Left ventricle myocardium superior (tissue), 1 donor: ENCODE results near the gene HDDC3. TPM values are rescaled to one million over a fixed set of nuclear protein-coding genes. Genes with fewer than 3 reads are reported as not detected.
A peak's percentile ranks its signal among the peaks of the same experiment; 100 is the strongest.
"Not testable (repeated sequence)": the region's sequence is repeated elsewhere in the genome, so short reads cannot be mapped to it uniquely, and the experiment has no call there.

Source experiments
- ATAC-seq: fragments of 200-7000 bp; cut with Tn5 transposase; one replicate; pipeline ENCODE4 v1.9.1; 2020; ENCODE audit warnings: mild to moderate bottlenecking, moderate library complexity
- DNase-seq: peaks from one replicate; pipeline ENCODE4 v3.0.0-alpha.2; 2020
- intact Hi-C: fragments of 100-400 bp; cut with micrococcal nuclease; formaldehyde crosslinking; loops from one replicate; pipeline ENCODE4 v1.11.0; 2022
- total RNA-seq: library from RNA; stranded (reverse); fragmentation: NEBNext Ultra II Directional; extraction: Animal tissue kit (Norgen Biotek cat#: 25700); gene quantifications from one replicate; pipeline ENCODE4 v1.2.1, GENCODE V29; 2021
- donor health status: DM: no; HTN: yes; CAD: no; lungs with severe emphysema.

Gene HDDC3
- total RNA-seq, 1 donor from 2014 or later, result 15.0 TPM

DNA sequence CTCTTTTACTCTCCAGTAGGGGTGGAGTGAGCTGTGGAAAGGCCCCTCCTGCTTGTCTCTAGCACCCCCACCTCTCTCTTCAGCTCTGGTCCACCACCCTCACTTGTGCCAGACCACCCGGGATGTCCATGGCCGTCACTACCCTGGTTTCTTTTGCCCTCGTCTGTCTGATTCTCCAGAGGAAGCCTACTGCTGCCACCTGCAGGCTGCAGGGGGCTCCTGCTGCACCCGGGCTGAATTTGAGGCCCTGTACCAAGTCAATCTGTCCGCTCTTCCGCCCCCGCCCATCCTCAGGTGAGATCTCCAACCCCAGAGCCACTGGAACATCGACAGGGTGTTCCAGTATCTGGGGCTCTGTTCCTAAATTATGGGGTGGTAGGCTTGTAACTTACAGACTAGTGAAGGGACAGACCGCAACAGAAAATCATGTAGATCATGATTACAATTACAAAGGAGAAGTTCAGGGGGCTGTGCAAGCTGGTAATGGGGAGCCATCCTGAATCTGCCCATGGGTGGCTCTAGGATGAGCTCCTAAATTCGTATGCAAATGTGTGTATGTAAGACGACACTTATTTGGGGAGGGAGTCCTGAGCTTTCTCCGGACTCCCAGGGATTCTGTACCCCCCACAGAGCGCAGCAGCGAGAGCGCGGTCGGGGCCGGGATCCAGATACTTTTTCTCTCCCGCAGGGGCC lies 2.1 kb upstream of the HDDC3 start:
- ATAC-seq, result peak; percentile 56
- intact Hi-C loops, result no loop called here
- peak; percentile 91 for DNase-seq

DNA sequence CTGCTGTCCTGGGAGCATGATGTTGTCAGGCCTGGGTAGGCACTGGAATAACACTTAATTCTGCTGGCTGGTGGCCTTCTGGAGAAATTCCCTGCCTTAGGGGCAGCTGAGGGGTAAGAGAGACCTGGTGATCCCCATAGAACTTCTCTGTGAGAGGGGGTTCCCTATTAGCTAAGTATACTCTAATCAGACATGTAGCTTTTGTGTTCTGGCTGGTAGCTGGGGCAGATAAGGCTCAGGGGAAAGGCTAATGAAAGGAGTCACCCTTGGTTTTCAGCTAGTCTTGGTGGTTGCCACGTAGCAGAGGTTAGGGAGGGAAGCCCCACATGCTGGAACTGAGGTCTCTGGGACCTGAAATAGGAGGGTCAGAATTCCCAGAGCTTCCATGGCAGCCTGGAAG lies 952 bp upstream of the HDDC3 start:
- DNase-seq, result no peak
- intact Hi-C loops, result no loop called here
- ATAC-seq, result no peak

DNA sequence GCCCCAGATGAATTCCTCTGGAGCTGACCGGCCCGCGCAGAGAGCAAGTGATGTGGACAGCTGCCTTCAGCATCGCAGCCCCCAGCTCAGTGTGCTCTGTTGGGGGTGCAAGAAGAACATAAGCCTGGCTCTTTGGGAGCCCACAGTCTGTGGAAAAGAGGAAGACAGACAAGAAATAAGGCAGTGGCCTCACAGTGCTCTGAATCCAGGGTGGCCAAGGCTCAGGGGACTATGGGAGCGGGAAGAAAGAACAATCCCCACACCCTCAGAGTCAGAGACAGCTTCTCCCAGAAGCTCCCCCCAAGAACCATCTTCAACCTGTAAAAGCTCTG lies 277 bp upstream of the HDDC3 start:
- ATAC-seq (no peak), DNase-seq (no peak)
- intact Hi-C loops, result no loop called here

DNA sequence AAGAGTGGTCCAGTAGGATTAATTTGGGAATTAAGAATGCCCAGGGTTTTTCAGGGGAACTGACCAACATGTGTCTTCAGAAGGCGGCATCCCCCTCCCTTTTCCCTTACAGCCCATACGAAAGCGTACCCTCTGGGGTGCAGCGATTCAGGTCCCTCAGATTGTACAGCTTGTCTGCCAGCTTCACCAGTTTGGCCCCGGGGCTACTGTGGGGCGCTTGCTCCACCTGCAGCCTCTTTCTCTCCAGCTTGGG lies 848 bp downstream of the HDDC3 start:
- DNase-seq (no peak), ATAC-seq (no peak)
- intact Hi-C loops, result no loop called here

DNA sequence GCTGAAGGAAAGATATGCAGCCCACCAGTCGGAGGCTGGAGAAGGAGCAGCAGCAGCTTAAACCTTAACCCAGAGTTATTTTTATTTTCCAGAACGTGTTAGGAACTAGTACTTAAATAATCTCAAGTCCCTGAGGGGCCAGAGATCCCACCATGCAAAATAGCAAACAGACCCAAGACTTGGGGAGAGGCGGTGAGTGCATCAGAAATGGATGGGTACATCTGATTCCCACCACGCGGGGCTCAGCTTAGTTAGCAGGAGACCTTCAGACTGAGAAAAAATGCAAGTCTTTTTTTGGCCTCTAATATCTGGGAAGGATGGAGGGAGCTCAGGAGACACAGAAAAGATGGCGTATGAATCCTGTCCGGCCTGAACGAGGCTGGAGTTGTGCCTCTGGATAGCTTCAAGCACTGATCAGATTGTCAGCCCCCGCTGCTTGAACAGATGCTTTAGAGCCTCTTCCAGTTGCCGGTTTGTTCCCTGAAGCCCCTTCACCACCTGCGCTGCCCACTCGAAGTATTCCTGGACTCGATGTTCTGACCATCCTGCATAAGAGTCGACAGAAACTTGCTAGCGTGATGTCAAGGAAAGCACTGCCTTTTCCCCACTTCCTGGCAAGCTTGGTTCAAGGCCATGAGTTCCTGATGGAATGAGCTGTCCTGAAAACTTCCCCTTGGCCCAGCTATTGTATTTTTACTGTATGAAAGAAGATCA lies 1.3 kb downstream of the HDDC3 start:
- intact Hi-C loops, result no loop called here
- DNase-seq, result no peak
- no peak for ATAC-seq

DNA sequence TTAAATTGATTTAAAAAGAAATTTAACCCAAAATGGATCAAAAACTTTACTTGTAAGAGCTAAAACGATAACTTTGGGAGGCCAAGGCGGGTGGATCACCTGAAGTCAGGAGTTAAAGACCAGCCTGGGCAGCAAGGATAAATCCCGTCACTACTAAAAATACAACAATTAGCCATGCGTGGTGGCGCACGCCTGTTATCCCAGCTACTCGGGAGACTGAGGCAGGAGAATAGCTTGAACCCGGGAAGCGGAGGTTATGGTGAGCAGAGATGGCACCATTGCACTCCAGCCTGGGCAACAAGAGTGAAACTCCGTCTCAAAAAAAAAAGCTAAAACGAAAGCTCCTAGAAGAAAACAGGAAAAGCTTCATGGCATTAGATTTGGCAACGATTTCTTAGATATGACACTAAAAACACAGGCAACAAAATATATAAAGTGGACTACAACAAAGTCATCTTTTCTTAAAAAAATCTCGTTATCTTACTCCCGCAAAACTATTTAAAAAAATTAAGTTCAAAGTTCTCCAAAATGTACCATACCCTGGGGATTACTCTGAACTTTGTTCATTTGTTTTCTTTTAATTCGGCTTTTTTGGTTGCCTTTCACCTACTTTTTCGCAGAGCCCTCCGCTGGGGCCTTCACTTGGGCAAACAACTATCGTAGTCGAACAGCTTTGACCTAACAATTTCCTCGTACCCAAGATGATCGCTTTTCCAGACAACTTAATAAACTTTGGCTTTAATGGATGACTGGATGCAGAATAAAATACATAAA lies 2.9 kb downstream of the HDDC3 start:
- DNase-seq, result no peak
- ATAC-seq, result no peak
- intact Hi-C loops, result no loop called here

DNA sequence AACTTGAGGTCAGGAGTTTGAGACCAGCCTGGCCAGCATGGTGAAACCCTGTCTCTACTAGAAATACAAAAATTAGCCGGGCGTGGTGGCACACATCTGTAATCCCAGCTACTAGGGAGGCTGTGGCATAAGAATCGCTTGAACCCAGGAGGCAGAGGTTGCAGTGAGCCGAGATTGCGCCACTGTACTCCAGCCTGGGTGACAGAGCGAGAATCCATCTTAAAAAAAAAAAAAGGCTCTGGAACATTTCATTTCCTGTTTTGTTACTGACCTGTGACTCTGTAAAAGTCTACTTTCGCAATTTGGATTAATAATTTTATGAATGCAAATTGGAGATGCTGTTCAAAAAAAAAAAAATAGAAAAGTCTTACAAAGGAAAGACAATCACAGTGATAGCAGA lies 4.2 kb downstream of the HDDC3 start:
- ATAC-seq, intact Hi-C loops, DNase-seq: not testable (repeated sequence)

DNA sequence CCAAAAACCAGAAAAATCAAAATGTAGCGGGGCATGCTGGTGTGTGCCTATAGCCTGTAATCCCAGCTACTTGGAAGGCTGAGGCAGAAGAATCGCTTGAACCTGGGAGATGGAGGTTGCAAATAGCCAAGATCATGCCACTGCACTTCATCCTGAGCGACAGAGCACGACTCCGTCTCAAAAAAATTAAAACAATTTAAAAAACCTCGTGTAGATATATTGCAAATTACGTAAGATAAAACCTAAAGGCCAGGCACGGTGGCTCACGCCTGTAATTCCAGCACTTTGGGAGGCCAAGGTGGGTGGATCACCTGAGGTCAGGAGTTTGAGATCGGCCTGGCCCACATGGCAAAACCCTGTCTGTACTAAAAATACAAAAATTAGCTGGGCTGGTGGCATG lies 5.6 kb downstream of the HDDC3 start:
- intact Hi-C loops, ATAC-seq: not testable (repeated sequence)
- peak; percentile 9 for DNase-seq

DNA sequence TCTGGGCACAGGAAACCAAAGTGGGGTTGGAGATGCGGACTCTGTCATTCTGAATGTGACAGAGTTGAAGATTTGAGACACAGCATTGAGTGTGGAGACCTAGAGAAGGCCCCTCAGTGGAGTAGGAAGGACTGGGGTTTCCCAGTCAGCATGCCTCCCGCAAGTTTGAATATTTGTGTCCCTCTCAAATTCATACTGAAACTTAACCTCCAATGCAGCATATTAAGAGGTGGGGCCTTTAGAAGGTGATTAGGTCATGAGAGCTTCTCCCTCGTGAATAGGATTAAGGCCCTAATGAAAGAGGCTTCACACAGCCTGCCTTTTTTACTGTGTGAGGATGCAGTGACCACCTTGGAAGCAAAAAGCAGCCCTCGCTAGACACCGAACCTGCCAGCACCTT lies 8.0 kb downstream of the HDDC3 start:
- ATAC-seq (no peak), DNase-seq (no peak)
- intact Hi-C loops, result no loop called here

DNA sequence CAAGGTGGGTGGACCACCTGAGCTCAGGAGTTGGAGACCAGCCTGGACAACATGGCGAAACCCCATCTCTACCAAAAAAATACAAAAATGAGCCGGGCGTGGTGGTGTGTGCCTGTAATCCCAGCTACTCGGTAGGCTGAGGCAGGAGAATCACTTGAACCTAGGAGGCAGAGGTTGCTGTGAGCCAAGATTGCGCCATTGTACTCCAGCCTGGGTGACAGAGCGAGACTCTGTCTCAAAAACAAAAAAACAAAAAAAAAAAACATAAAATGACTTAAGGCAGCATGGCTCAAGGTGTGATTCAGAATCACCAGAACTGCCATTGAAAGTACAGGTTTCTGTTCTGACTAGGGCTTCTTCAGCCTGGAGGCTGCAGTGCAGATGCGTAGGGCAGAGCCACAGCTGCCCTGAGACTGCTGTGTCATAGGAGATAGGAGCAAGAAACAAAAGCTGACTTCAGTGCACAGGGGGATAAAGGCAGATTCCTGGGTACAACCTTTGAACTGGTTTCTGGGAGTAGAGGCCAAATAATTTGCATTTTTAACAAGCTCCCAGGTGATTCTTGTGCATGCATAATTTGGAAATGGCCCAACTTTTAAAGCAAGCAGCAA lies 9.5 kb downstream of the HDDC3 start:
- peak; percentile 9 for DNase-seq
- intact Hi-C loops, ATAC-seq: not testable (repeated sequence)

DNA sequence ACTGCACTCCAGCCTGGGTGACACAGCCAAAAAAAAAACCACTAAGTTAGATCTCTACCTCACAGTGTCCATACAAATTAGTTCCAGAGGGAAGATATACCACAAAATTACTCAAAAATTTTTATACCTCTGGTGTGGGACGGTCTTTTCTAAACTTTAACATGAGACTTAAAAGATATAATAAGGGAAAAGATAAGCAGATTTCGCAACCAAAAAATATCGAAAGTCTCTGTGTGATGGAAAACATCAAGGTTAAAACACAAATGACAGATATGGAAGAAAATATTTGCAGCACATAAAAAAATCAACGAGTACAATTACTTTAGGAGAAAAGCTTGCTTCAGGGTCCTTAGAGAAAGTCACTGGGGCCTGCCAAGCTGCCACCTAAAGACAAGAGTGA lies 10.5 kb downstream of the HDDC3 start:
- no peak for DNase-seq
- intact Hi-C loops, result no loop called here

DNA sequence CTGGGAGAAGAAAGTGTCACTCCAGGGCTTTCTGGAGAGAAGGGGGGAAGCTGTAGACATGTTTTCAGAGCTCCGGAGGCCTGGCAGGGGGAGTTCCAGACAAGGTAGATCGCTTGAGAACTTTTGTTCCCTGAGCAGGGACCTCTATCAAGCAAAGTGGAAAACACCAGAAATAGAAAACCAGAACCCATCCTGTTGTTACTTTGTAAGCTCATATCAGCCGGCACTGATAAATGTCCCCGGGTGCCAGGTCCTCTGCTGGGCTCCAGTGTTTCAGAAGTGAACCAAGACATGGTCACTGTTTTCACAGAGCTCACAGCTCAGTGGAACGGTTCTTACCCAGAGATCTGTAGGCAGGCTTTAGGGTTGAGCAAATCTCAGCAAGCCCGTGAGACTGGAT lies 13.5 kb downstream of the HDDC3 start:
- ATAC-seq (peak; percentile 73), DNase-seq (no peak)
- intact Hi-C loops, result no loop called here

More for the DNA sequence above, 10.5 kb downstream of the HDDC3 start:
- no peak for ATAC-seq

DNA sequence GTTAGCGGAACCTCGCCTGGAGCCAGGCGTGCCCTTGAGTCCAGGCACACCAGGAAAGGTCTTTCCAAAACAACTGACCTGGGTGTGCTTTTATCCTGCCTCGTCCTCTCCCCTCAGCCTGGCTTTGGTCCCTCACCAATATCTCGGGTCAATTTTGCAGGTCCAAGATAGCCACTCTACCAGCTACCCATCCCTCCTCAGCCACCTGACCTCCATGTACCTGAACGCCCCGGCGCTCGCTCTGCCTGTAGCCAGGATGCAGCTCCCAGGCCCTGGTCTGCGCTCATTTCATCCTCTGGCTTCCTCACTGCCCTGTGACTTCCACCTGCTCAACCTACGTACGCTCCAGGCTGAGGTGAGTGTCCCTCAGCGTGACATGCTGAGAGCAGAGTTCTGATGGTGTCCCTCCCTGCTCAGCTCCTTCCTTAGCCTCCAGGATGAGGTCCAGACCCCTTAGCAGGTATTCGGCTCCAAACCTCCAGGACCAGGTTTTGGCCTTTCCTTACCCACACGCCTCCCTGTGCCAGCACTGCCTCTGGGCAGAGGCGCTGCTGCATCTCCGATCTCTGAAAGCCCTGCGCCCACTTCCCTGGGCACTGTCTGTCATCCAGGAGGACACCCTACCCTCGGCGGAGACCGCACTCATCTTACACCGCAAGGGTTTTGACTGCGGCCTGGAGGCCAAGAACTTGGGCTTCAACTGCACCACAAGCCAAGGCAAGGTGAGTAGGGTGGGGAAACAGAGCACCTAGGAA lies 14.1 kb downstream of the HDDC3 start:
- intact Hi-C loops, result no loop called here
- ATAC-seq (peak; percentile 2), DNase-seq (no peak)

DNA sequence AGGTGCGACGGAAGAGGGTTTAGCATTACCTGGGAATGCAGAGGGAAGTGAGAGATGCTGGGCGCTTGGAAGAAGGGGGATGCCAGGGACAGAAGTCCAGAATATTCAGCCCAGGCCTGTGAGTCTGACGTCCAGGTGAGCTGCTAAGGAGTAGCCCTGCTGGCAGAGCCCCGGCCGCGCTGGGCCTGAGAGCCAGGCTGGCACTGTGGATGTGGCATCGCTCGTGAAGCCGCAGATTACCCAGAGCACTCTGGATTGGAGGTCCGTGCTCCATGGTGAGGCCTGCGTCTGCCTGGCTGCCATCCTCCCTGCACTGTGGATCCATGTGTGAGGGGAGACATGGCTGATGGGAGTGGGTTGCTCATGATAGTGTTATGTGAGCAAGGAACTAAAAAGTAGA lies 14.8 kb downstream of the HDDC3 start:
- ATAC-seq, result no peak
- DNase-seq, result no peak
- intact Hi-C loops, result no loop called here

DNA sequence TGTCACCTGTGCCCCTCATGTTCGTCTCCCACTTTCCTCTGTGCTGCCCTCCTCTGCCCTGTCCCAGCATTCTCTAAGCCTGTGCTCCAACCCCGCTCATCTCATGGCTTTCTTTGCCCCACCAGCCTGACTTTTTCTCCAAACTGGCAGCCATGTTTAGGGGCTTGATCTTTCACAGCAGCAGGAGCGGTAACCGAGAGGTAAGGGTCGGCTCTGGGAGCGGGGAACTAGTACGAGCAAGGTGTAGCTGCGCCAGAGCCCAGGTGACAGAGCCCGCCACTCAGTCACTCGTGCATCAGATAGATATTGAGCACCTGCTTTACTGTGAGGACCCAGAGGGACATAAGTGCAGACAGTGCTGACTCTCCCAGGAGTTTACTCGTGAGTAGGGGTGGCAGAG lies 15.9 kb downstream of the HDDC3 start:
- no peak for ATAC-seq
- intact Hi-C loops, result no loop called here

DNA sequence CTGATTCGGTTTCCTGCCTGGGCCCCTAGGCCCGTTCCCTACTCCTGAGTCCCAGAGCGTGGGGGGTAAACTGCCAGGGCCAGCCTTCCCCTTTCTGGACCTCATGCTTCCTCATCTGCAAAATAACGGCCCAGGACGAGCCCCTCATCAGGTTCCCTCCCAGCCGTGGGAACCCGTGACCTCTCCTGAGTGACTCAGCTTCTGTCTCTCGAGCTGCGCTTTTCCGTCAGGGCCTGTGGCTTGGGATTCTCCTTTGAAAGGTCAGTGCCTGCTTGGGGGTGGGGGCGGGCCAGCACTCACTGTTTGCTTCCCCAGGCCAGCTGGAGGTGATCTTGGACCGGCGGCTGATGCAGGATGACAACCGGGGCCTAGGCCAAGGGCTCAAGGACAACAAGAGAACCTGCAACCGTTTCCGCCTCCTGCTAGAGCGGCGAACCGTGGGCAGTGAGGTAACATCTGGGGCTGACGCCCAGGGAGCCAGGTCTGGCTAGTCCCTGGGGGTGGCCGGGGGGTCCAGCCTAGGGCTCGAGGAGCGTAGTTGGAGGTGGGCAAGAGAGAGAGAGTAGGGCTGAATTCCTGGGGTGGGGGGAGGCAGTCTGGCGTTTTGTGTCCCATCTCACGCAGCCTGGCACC lies 16.4 kb downstream of the HDDC3 start:
- intact Hi-C loops, result no loop called here
- ATAC-seq (peak; percentile 50), DNase-seq (peak; percentile 82)

More for the DNA sequence above, 15.9 kb downstream of the HDDC3 start:
- no peak for DNase-seq

DNA sequence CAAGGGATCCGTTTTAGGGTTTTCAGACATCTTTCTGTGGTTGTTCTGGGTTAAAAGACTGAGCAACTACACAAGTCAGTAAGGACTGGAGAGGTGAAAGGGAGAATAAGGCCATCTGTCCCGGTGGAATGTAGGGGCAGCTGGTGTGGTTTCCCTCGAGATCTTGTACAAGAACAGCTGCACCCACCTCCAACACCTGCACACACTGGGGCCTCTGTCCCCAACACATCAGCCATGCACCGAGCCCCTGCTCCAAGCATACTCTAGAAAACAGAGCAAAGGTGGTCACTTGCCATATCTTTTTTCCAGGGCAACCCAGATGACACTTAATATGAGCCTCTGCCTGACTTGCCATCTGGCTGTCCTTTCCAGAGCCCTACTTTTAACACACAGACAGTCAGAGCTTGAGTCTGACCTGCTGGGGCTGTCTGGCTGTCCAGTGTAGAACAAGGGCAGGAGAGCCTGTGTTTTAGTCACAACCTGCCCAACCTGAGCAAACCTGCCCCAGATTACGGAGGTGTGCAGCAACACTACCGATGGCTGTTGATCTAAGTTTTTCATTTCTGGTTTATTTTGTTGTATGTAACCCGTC lies 17.0 kb downstream of the HDDC3 start:
- DNase-seq (no peak), ATAC-seq (peak; percentile 6)
- intact Hi-C loops, result no loop called here

DNA sequence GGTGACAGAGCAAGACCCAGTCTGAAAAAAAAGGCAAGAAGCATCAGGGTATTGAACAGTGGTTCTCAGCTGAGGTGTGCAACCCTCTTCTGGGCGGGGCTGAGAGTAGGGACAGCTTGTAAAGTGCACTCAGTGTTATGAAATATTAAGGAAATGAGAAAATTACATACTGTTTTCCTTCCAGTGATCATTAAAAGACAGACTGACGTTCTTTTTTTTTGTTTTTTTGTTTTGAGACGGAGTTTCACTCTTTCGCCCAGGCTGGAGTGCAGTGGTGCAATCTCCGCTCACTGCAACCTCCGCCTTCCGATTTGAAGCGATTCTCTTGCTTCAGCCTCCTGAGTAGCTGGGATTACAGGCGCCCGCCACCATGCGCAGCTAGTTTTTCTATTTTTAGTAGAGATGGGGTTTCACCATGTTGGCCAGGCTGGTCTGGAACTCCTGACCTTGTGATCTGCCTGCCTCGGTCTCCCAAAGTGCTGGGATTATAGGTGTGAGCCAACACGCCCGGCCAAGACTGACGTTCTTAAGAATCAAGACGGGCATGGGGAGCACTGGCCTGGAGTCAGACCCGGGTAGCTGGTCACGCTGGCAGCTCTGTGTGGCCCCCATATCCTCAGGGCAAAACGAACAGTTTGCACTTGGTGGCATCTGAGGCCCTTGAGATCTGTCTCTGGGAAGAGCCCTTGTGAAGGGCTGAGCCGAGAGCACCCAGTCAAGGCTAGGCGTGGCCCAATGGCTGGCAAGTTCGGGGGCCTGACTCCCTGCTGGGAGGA lies 17.9 kb downstream of the HDDC3 start:
- intact Hi-C loops, result no loop called here
- peak; percentile 26 for DNase-seq
- ATAC-seq, result no peak
